ENCODE measurements around the gene CENPVL2. TPM values are rescaled to one million over a fixed set of nuclear protein-coding genes. Genes with fewer than 3 reads are reported as not detected.

The CENPVL2 gene
- total and polyA plus RNA-seq, 2 donors (not counting 3 experiments of a cell fraction or from before 2014, with no cell fraction given) = not detected

DNA sequence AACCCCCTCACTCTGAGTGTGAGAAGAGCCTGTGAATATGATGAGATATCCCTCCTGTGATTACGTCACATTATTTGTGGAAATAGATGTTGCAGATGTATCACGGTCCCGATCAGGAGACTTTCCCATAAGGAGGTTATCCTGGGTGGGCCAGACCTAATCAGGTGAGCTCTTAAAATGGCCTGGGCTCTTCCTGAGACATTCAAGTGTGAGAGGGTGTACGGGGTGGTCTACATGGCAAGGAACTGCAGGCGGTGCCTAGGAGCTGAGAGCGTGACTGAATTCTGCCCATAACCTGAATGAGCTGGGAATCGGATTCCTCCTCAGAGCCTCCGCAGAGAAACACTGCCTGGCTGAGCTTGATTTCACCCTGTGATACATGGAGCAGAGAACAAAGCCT lies 14.8 kb upstream of the CENPVL2 start:
- H3K27ac ChIP-seq (ENCODE audit: insufficient read depth, low read depth, low read length) = no peak overlapping the region
- no peaks in the 10 kb centered on the region for H3K9me1 ChIP-seq (replicated peaks; ENCODE audit: control insufficient read depth, extremely low read depth, insufficient read depth, low read length)
- H3K4me1 ChIP-seq (ENCODE audit: control insufficient read depth, extremely low read depth, insufficient read depth, low read length) = no peaks in the 10 kb centered on the region
- H4K20me1 ChIP-seq (replicated peaks; ENCODE audit: control insufficient read depth, extremely low read depth, insufficient read depth, low read length) = no peaks in the 10 kb centered on the region
- H3K9me3 ChIP-seq (replicated peaks; ENCODE audit: control insufficient read depth, insufficient read depth, low read length) = no peaks in the 10 kb centered on the region
- H3K79me2 ChIP-seq (ENCODE audit: control insufficient read depth, insufficient read depth, low read length) = no peaks in the 10 kb centered on the region
- TF ChIP-seq JUN (IDR thresholded peaks at IDR 0.05; ENCODE audit: borderline replicate concordance, insufficient read depth, insufficient read length, low read depth) = no peak
- TF ChIP-seq, protein P1, sequence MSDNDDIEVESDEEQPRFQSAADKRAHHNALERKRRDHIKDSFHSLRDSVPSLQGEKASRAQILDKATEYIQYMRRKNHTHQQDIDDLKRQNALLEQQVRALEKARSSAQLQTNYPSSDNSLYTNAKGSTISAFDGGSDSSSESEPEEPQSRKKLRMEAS (IDR thresholded peaks at IDR 0.05; ENCODE audit: insufficient read depth, insufficient read length) = no peak
- dilution Hi-C loops (cut with MboI; ENCODE audit: extremely low pct_ligation_motif_present, low sequenced_read_pairs) = no loop called here
- H3K9ac ChIP-seq (replicated peaks; ENCODE audit: extremely low read depth, insufficient read depth, low read length) = no peak overlapping the region
- no peak overlapping the region for H3K4me2 ChIP-seq (ENCODE audit: insufficient read depth, low read length)
- DNase-seq (ENCODE audit: low read depth, low spot score) (no peak), FAIRE-seq (no peak)
- intact Hi-C loops (cut with micrococcal nuclease) = no loop called here
- no peak overlapping the region for H2AFZ ChIP-seq (ENCODE audit: low read depth, low read length)
- ChIA-PET CTCF (no interaction called here), POLR2A (no interaction called here)
- no peaks in the 10 kb centered on the region for H3K27me3 ChIP-seq (ENCODE audit: control insufficient read depth in 2 of 2, insufficient read depth in 2 of 2, low read length in 2 of 2)
- no peaks in the 10 kb centered on the region for H3K36me3 ChIP-seq (ENCODE audit: control insufficient read depth in 2 of 2, extremely low read depth in 1 of 2, insufficient read depth in 2 of 2, low read length in 2 of 2)
- no TSS peak for BruUV-seq (replicated peaks)
- no peak overlapping the region for H3K4me3 ChIP-seq (replicated peaks in 1 of 3; ENCODE audit: insufficient read depth in 1 of 3, low read depth in 1 of 3, low read length in 3 of 3)

DNA sequence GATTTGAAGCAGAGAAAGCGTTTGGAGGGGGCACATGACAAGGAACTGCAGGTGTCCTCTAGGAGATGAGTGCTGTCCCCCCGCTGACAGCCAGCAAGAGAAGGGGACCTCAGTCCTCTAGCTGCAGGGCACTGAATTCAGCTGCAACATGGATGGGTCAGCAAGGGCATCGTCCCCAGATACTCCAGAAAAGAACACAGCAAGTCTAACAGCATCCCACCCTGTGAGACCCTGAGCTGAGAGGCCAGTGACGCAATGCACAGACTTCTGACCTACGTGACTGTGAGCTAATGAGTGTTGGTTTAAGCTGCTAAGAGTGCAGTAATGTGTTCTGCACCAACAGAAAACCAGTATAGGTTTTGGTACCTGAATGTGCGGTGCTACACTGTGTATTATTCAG lies 11.6 kb upstream of the CENPVL2 start:
- Histone ChIP-seq H3K9me1 (replicated peaks; ENCODE audit: control insufficient read depth, extremely low read depth, insufficient read depth, low read length) (no peaks in the 10 kb centered on the region), H3K27ac (ENCODE audit: insufficient read depth, low read depth, low read length) (no peak overlapping the region), H2AFZ (ENCODE audit: low read depth, low read length) (no peak overlapping the region), H4K20me1 (replicated peaks; ENCODE audit: control insufficient read depth, extremely low read depth, insufficient read depth, low read length) (no peaks in the 10 kb centered on the region), H3K4me3 (replicated peaks in 1 of 3; ENCODE audit: insufficient read depth in 1 of 3, low read depth in 1 of 3, low read length in 3 of 3) (no peak overlapping the region), H3K9me3 (replicated peaks; ENCODE audit: control insufficient read depth, insufficient read depth, low read length) (no peaks in the 10 kb centered on the region), H3K4me2 (ENCODE audit: insufficient read depth, low read length) (no peak overlapping the region), H3K9ac (replicated peaks; ENCODE audit: extremely low read depth, insufficient read depth, low read length) (no peak overlapping the region), H3K4me1 (ENCODE audit: control insufficient read depth, extremely low read depth, insufficient read depth, low read length) (no peaks in the 10 kb centered on the region), H3K79me2 (ENCODE audit: control insufficient read depth, insufficient read depth, low read length) (no peaks in the 10 kb centered on the region), H3K36me3 (ENCODE audit: control insufficient read depth in 2 of 2, extremely low read depth in 1 of 2, insufficient read depth in 2 of 2, low read length in 2 of 2) (no peaks in the 10 kb centered on the region), H3K27me3 (ENCODE audit: control insufficient read depth in 2 of 2, insufficient read depth in 2 of 2, low read length in 2 of 2) (no peaks in the 10 kb centered on the region)
- CTCF ChIA-PET = no interaction called here
- dilution Hi-C loops (cut with MboI; ENCODE audit: extremely low pct_ligation_motif_present, low sequenced_read_pairs) (no loop called here), intact Hi-C loops (cut with micrococcal nuclease) (no loop called here)
- TF ChIP-seq MYC (IDR thresholded peaks at IDR 0.05; ENCODE audit: low read depth, low read length) (no peak), POLR2A (IDR thresholded peaks at IDR 0.05; ENCODE audit: low read depth, low read length) (no peak), POLR2AphosphoS5 (IDR thresholded peaks at IDR 0.05; ENCODE audit: insufficient read depth, low read depth, low read length) (no peak), GATA2 (IDR thresholded peaks at IDR 0.05; ENCODE audit: insufficient read depth, insufficient read length, low read depth, low read length) (no peak), EZH2 (IDR thresholded peaks at IDR 0.05; ENCODE audit: borderline replicate concordance, low read depth, low read length, severe bottlenecking) (no peak), FOS (IDR thresholded peaks at IDR 0.05; ENCODE audit: borderline replicate concordance, insufficient read depth, low read length) (no peak), JUN (IDR thresholded peaks at IDR 0.05; ENCODE audit: borderline replicate concordance, insufficient read depth, insufficient read length, low read depth) (no peak)
- TF ChIP-seq, protein P2, sequence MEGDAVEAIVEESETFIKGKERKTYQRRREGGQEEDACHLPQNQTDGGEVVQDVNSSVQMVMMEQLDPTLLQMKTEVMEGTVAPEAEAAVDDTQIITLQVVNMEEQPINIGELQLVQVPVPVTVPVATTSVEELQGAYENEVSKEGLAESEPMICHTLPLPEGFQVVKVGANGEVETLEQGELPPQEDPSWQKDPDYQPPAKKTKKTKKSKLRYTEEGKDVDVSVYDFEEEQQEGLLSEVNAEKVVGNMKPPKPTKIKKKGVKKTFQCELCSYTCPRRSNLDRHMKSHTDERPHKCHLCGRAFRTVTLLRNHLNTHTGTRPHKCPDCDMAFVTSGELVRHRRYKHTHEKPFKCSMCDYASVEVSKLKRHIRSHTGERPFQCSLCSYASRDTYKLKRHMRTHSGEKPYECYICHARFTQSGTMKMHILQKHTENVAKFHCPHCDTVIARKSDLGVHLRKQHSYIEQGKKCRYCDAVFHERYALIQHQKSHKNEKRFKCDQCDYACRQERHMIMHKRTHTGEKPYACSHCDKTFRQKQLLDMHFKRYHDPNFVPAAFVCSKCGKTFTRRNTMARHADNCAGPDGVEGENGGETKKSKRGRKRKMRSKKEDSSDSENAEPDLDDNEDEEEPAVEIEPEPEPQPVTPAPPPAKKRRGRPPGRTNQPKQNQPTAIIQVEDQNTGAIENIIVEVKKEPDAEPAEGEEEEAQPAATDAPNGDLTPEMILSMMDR (IDR thresholded peaks at IDR 0.05; ENCODE audit: extremely low read depth in 1 of 2, insufficient read depth in 1 of 2, low read depth in 1 of 2, low read length in 2 of 2) = no peak
- TF ChIP-seq, protein P1 (IDR thresholded peaks at IDR 0.05; ENCODE audit: insufficient read depth, insufficient read length) = no peak
- POLR2A ChIA-PET = no interaction called here
- FAIRE-seq (no peak), DNase-seq (ENCODE audit: low read depth, low spot score) (no peak)
- BruUV-seq (replicated peaks) = no TSS peak

Data from endothelial cell of umbilical vein (primary cell).